Fibroblast of peridontal ligament (primary cell): Measurements from ENCODE around the gene LRP3.
"Not testable (repeated sequence)": the region's sequence is repeated elsewhere in the genome, so short reads cannot be mapped to it uniquely, and the experiment has no call there.

Experiments
- DNase-seq: peaks from one replicate; pipeline ENCODE4 v3.0.0-alpha.2; 2010; ENCODE audit errors: extremely low read depth

The LRP3 gene

GRCh38 chr19:33201886-33202545, 7.9 kb downstream of the LRP3 start:
- no peak for DNase-seq

GRCh38 chr19:33202546-33203507, 8.7 kb downstream of the LRP3 start:
- DNase-seq, result no peak

GRCh38 chr19:33203529-33203928, 9.4 kb downstream of the LRP3 start:
- no peak for DNase-seq

- no peak for DNase-seq
These were observed 10.2 kb downstream of the LRP3 start for GRCh38 chr19:33204136-33204973.

- no peak for DNase-seq
These were observed 11.0 kb downstream of the LRP3 start for GRCh38 chr19:33205110-33205509.

GRCh38 chr19:33205531-33206260, 11.6 kb downstream of the LRP3 start:
- no peak for DNase-seq

- DNase-seq, result no peak
These were observed 12.3 kb downstream of the LRP3 start for GRCh38 chr19:33206261-33207039.

- no peak for DNase-seq
These were observed 13.0 kb downstream of the LRP3 start for GRCh38 chr19:33207040-33207620.

GRCh38 chr19:33207903-33208302, 13.8 kb downstream of the LRP3 start:
- DNase-seq, result no peak

- DNase-seq, result no peak
These were observed 14.3 kb downstream of the LRP3 start for GRCh38 chr19:33208371-33208895.

GRCh38 chr19:33208904-33209849, 15.0 kb downstream of the LRP3 start:
- no peak for DNase-seq

- DNase-seq, result not testable (repeated sequence)
These were observed 15.7 kb downstream of the LRP3 start for GRCh38 chr19:33209850-33210230.

- DNase-seq, result no peak
These were observed 16.3 kb downstream of the LRP3 start for GRCh38 chr19:33210266-33210940.

GRCh38 chr19:33211794-33212435, 17.8 kb downstream of the LRP3 start:
- DNase-seq, result no peak

GRCh38 chr19:33212436-33213172, 18.5 kb downstream of the LRP3 start:
- DNase-seq, result no peak

GRCh38 chr19:33214596-33214995, 20.5 kb downstream of the LRP3 start:
- peak; percentile 12 for DNase-seq
